Measurements from ENCODE around the gene TTC14.

- no peak for TF ChIP-seq SUZ12 (IDR thresholded peaks at IDR 0.05)
- TF ChIP-seq ZNF384 (IDR thresholded peaks at IDR 0.05), result no peak
- no peak for TF ChIP-seq ARNT (IDR thresholded peaks at IDR 0.05)
- TF ChIP-seq FOXA1 (IDR thresholded peaks at IDR 0.05), result no peak
These were observed 31.7 kb upstream of the TTC14 start for GRCh38 chr3:180570238-180570637.
